GM23248 (cell line): ENCODE data around the gene NACA2.

ENCODE experiments used
- EZH2 ChIP-seq: fragments of 200-600 bp; sonication (generic); IDR thresholded peaks from 2 replicates; pipeline ENCODE4 v1.6.1; 2018; ENCODE audit warnings: antibody characterized with exemption, mild to moderate bottlenecking; ENCODE audit not compliant: insufficient read depth, poor library complexity, severe bottlenecking
- EZH2phosphoT487 ChIP-seq: fragments of 200-600 bp; sonication (generic); IDR thresholded peaks from 2 replicates; pipeline ENCODE4 v1.6.1; 2018; ENCODE audit warnings: antibody characterized with exemption, moderate library complexity, mild to moderate bottlenecking, low read depth; ENCODE audit not compliant: insufficient read depth

DNA sequence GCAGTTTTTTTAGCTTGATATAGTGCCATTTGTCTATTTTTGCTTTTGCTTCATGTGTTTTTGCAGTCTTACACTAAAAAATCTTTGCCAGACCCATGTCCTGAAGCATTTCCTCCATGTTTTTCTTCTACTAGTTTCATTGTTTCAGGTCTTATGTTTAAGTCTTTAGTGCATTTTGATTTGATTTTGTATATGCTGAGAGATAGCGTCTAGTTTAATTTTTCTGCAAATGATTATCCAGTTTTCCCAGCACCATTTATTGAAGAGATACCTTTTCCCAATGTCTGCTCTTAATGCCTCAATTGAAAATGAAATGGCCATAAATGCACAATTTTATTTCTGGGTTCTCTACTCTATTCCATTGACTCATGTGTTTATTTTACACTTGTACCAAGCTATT is 40.8 kb upstream of the NACA2 start:
- TF ChIP-seq EZH2phosphoT487: no peak
- TF ChIP-seq EZH2: no peak
